ENCODE measurements around the gene LRRC7.

DNA sequence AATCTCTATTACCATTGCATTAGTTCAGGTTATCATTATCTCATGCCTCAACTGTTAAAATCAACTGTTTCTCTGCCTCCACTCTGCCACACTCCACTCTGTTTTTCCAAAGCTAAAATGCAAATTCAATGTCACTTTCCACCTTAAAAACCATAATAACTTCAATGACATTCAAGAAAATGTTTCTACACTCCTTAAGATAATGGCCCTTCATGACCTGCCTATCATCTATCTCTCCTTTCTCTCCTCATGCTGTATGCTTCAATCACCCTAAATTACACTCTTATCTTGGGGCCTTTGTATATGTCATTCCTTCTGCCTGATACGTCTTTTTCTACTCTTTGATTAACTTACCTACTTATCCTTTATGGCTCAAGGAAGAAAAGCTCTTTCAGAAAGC is 296.0 kb downstream of the LRRC7 start:
- TF ChIP-seq CTCF (IDR thresholded peaks at IDR 0.05; ENCODE audit: poor library complexity) (no peak), EZH2 (IDR thresholded peaks at IDR 0.05; ENCODE audit: borderline replicate concordance) (no peak)
